ENCODE measurements around the gene EIF1B.

Gene EIF1B

DNA sequence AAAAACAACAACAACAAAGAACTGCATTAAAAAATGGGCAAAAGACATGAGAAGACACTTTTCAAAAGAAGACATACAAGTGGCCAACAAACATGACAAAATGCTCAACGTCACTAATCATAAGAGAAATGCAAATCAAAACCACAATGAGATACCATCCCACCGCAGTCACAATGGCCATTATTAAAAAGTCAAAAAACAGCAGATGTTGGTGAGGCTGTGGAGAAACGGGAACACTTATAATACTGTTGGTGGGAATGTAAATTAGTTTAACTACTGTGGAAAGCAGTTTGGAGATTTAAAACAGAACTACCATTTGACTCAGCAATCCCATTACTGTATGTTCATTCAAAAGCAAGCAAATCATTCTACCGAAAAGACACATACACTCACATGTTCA, 15.1 kb downstream of the EIF1B start:
- Histone ChIP-seq H3K9me3 (ENCODE audit: control insufficient read depth, low read length) (no peaks in the 10 kb centered on the region), H3K36me3 (ENCODE audit: control insufficient read depth, insufficient read depth, low read length) (no peaks in the 10 kb centered on the region)
- 82 to 83% methylated on average over 4 of the region's 4 CpGs for WGBS, 2 experiments

GRCh38 chr3:40325465-40325864, 16.0 kb downstream of the EIF1B start:
- Histone ChIP-seq H3K27me3 (ENCODE audit: control insufficient read depth, insufficient read depth, low read length, poor library complexity, severe bottlenecking) (no peaks in the 10 kb centered on the region), H3K4me1 (ENCODE audit: control insufficient read depth, insufficient read depth, low read length) (no peaks in the 10 kb centered on the region), H3K36me3 (ENCODE audit: control insufficient read depth, insufficient read depth, low read length) (no peaks in the 10 kb centered on the region), H3K27ac (ENCODE audit: insufficient read depth, low read depth, low read length, poor library complexity, severe bottlenecking) (no peak overlapping the region), H3K9me3 (ENCODE audit: control insufficient read depth, low read length) (no peaks in the 10 kb centered on the region), H3K4me3 (ENCODE audit: insufficient read depth, low read depth, low read length) (no peak overlapping the region)

More for the DNA sequence above, 15.1 kb downstream of the EIF1B start:
- no peaks in the 10 kb centered on the region for H3K4me1 ChIP-seq (ENCODE audit: control insufficient read depth, insufficient read depth, low read length)
- no peak overlapping the region for H3K4me3 ChIP-seq (ENCODE audit: insufficient read depth, low read depth, low read length)
- no peaks in the 10 kb centered on the region for H3K27me3 ChIP-seq (ENCODE audit: control insufficient read depth, insufficient read depth, low read length, poor library complexity, severe bottlenecking)
- no peak overlapping the region for H3K27ac ChIP-seq (ENCODE audit: insufficient read depth, low read depth, low read length, poor library complexity, severe bottlenecking)

DNA sequence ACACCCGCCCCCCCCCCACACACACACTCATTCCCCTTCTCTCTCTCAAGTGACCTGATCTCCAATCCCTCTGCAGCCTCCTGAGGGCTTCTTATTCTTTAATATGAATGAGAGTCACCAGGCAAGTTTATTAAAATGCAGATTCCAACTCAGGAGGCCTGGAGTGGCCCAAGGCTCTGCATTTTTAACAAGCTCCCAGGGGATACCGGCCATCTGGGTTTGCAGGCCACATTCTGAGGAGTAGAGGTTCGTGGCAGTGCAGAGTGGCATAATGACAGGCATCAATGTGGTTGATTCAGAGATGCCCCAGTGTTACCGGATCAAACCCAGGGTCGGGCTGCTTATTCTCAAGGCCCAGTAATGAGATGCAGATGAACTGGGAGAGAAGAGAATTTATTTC, 18.9 kb downstream of the EIF1B start:
- Histone ChIP-seq H3K27ac (ENCODE audit: insufficient read depth, low read depth, low read length, poor library complexity, severe bottlenecking) (no peak overlapping the region), H3K4me1 (ENCODE audit: control insufficient read depth, insufficient read depth, low read length) (no peaks in the 10 kb centered on the region), H3K36me3 (ENCODE audit: control insufficient read depth, insufficient read depth, low read length) (no peaks in the 10 kb centered on the region), H3K9me3 (ENCODE audit: control insufficient read depth, low read length) (no peaks in the 10 kb centered on the region), H3K27me3 (ENCODE audit: control insufficient read depth, insufficient read depth, low read length, poor library complexity, severe bottlenecking) (no peaks in the 10 kb centered on the region), H3K4me3 (ENCODE audit: insufficient read depth, low read depth, low read length) (no peak overlapping the region)
- WGBS, 2 experiments = 32 to 39% methylated on average over 4 to 5 of the region's 5 CpGs

- no peak overlapping the region for H3K4me3 ChIP-seq (ENCODE audit: insufficient read depth, low read depth, low read length)
- no peaks in the 10 kb centered on the region for H3K36me3 ChIP-seq (ENCODE audit: control insufficient read depth, insufficient read depth, low read length)
- H3K27me3 ChIP-seq (ENCODE audit: control insufficient read depth, insufficient read depth, low read length, poor library complexity, severe bottlenecking) = no peaks in the 10 kb centered on the region
- no peaks in the 10 kb centered on the region for H3K4me1 ChIP-seq (ENCODE audit: control insufficient read depth, insufficient read depth, low read length)
- no peaks in the 10 kb centered on the region for H3K9me3 ChIP-seq (ENCODE audit: control insufficient read depth, low read length)
- WGBS, 2 experiments = 89 to 92% methylated on average over 4 of the region's 4 CpGs
- H3K27ac ChIP-seq (ENCODE audit: insufficient read depth, low read depth, low read length, poor library complexity, severe bottlenecking) = no peak overlapping the region
These were observed 19.6 kb downstream of the EIF1B start for GRCh38 chr3:40329071-40329470.

DNA sequence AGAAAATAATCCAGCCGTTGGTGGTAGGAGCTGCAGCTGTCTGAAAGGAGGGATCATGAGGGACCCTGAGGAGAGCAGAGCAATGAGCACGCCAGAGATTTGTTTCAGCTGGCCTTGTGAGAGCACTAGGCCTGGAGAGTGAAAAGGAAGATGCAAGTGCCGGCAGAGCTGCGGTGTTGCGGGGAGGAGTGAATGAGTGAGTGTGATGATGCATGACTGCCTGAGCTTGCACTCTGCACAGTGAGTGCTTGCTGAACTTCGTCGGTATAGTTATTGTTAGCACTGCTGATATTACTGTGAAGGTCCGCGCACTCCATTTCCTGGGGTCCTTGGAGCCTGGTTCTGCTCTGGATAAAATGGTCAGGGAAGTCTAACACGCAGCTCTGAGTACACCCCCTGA, 23.2 kb downstream of the EIF1B start:
- no peaks in the 10 kb centered on the region for H3K36me3 ChIP-seq (ENCODE audit: control insufficient read depth, insufficient read depth, low read length)
- 92 to 94% methylated on average over 10 of the region's 10 CpGs for WGBS, 2 experiments
- H3K9me3 ChIP-seq (ENCODE audit: control insufficient read depth, low read length) = no peaks in the 10 kb centered on the region
- H3K4me1 ChIP-seq (ENCODE audit: control insufficient read depth, insufficient read depth, low read length) = no peaks in the 10 kb centered on the region
- no peak overlapping the region for H3K4me3 ChIP-seq (ENCODE audit: insufficient read depth, low read depth, low read length)
- H3K27ac ChIP-seq (ENCODE audit: insufficient read depth, low read depth, low read length, poor library complexity, severe bottlenecking) = no peak overlapping the region
- H3K27me3 ChIP-seq (ENCODE audit: control insufficient read depth, insufficient read depth, low read length, poor library complexity, severe bottlenecking) = no peaks in the 10 kb centered on the region

DNA sequence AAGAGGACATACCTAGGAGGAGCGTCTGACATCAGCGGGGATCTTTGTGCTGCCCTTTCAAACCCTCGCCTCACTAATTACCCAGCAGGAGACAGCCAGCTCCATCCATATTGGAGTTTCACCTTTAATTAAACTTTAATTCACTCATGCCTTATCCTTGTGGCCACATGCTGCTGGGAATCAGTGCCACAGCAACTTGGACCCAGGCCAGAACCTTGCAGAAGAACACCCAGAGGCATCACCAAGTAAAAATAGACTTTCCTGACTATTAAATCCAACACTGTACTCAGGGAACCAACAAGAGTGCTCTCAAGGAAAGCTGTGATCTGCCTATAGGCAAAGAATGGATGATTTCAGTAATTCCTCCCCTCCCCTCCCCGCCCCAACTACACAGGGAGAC, 23.9 kb downstream of the EIF1B start:
- WGBS, 2 experiments = 92 to 94% methylated on average over 4 of the region's 4 CpGs
- no peaks in the 10 kb centered on the region for H3K9me3 ChIP-seq (ENCODE audit: control insufficient read depth, low read length)
- H3K27ac ChIP-seq (ENCODE audit: insufficient read depth, low read depth, low read length, poor library complexity, severe bottlenecking) = no peak overlapping the region
- H3K27me3 ChIP-seq (ENCODE audit: control insufficient read depth, insufficient read depth, low read length, poor library complexity, severe bottlenecking) = no peaks in the 10 kb centered on the region
- no peaks in the 10 kb centered on the region for H3K4me1 ChIP-seq (ENCODE audit: control insufficient read depth, insufficient read depth, low read length)
- H3K4me3 ChIP-seq (ENCODE audit: insufficient read depth, low read depth, low read length) = no peak overlapping the region
- no peaks in the 10 kb centered on the region for H3K36me3 ChIP-seq (ENCODE audit: control insufficient read depth, insufficient read depth, low read length)

DNA sequence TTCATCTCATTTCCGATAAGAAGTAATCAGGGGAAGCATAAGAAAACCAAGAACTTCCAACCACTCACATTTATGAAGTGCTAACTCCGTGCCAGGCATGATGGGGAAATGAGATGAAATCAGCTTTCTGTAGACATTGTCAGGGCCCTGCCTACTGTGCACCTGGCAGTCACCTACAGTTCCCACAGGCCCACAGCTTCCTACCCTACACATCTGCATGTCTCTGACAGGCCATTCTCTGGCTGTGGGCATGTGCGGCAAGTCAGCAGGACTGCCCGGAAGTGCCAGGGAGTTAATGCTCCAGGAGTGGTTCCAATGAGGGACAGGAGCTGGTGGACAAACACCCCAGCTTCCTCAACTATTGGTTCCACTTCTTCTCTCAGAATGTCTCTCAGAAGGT, 24.3 kb downstream of the EIF1B start:
- no peaks in the 10 kb centered on the region for H3K36me3 ChIP-seq (ENCODE audit: control insufficient read depth, insufficient read depth, low read length)
- H3K27me3 ChIP-seq (ENCODE audit: control insufficient read depth, insufficient read depth, low read length, poor library complexity, severe bottlenecking) = no peaks in the 10 kb centered on the region
- H3K4me3 ChIP-seq (ENCODE audit: insufficient read depth, low read depth, low read length) = no peak overlapping the region
- H3K4me1 ChIP-seq (ENCODE audit: control insufficient read depth, insufficient read depth, low read length) = no peaks in the 10 kb centered on the region
- no peaks in the 10 kb centered on the region for H3K9me3 ChIP-seq (ENCODE audit: control insufficient read depth, low read length)
- H3K27ac ChIP-seq (ENCODE audit: insufficient read depth, low read depth, low read length, poor library complexity, severe bottlenecking) = no peak overlapping the region
- WGBS, 2 experiments = 97% methylated on average over 4 of the region's 4 CpGs

DNA sequence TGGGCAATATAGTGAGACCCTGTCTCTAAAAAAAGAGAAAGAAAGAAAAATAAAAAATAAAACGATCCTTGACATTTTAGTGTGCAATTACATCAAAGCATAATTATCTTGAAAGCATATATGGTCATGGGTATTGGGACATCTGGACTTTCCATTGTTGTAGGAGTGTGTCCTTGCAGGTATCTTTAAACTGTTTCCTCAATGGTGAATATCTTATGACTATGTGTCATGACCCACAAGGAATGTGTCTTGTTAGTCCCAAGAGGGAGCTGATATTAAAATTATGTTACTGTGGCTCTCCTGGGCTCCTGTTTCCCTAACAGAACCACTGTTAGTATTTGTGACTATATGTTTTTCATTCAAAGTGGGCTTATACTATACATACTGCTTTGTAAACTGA, 26.6 kb downstream of the EIF1B start:
- H3K9me3 ChIP-seq (ENCODE audit: control insufficient read depth, low read length) = no peaks in the 10 kb centered on the region
- H3K4me3 ChIP-seq (ENCODE audit: insufficient read depth, low read depth, low read length) = no peak overlapping the region
- no peaks in the 10 kb centered on the region for H3K4me1 ChIP-seq (ENCODE audit: control insufficient read depth, insufficient read depth, low read length)
- H3K27me3 ChIP-seq (ENCODE audit: control insufficient read depth, insufficient read depth, low read length, poor library complexity, severe bottlenecking) = no peaks in the 10 kb centered on the region
- no peaks in the 10 kb centered on the region for H3K36me3 ChIP-seq (ENCODE audit: control insufficient read depth, insufficient read depth, low read length)
- H3K27ac ChIP-seq (ENCODE audit: insufficient read depth, low read depth, low read length, poor library complexity, severe bottlenecking) = no peak overlapping the region
- 100% methylated on average over 1 of the region's 1 CpG; no CpG with 5 or more reads in 1 of the 2 experiments for WGBS, 2 experiments

DNA sequence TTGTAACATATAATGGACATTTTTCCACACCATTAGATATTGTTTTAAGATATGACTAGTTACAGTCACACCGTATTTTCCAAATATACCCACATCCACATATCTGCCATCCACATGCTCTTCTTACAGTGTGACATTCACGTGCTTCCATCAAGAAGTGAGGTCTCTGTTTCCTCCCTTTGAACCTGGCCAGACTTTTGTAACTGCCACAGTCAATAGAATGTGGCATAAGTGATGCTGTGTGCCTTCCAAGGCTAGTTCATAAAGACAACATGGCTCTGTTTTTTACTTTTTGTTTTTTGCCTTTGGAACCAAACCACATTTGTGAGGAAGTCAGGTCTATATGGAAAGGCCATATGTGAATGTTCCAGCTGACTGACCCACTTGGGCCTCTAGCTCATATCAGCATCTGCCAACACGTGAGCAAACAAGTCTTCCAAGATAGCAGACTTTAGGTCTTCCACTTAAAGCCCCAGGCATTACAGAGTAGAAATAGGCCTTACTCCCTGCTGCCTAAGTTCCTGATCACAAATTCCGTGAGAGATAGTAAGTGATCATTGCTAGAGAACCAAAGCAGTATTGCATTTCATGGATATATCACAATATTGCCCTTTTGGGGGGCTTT, 27.1 kb downstream of the EIF1B start:
- WGBS, 2 experiments = 88 to 94% methylated on average over 4 of the region's 4 CpGs
- H3K9me3 ChIP-seq (ENCODE audit: control insufficient read depth, low read length) = no peaks in the 10 kb centered on the region

DNA sequence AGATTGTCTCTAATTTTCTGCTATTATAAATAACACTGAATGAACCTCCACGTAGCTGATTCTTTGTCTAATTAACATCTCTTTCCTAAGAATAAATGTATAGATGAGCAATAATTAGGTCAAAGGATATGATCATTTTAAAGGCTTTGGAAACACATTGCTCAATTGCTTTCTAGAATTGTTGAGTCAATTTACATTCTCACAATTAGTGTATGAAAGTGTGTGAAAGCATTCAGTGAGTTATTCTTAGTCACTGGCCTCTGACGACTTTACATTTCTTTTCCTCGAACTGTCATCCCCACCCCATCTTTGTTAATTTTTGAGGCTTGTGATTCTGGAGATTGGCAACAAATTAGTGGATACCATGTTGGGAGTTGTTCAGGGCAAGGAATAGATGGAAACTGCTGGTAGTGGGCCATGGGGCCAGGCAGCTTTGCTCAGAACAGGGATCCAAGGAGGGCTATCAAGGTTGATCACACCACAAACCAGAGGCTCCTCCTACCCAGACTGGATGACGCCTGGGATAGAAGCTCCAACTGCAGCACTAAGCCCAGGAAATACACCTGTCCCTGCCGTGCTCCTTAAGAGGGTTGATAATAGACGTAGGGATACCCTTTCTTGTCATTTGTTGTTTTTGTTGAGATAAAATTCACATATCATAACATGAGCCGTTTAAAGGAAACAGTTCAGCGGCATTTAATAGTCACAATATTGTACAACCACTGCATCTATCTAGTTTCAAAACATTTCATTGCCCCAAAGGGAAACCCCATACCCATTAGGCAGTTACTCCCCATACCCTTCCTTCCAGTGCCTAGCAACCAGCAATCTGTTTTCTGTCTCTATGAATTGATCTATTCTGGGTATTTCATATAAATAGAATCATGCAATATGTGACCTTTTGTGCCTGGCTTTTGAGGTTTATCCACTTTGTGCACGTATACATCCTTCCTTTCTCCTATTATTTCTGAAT, 27.9 kb downstream of the EIF1B start:
- Histone ChIP-seq H3K9me3 (ENCODE audit: control insufficient read depth, low read length) (no peaks in the 10 kb centered on the region), H3K27ac (ENCODE audit: insufficient read depth, low read depth, low read length, poor library complexity, severe bottlenecking) (no peak overlapping the region), H3K4me3 (ENCODE audit: insufficient read depth, low read depth, low read length) (no peak overlapping the region), H3K4me1 (ENCODE audit: control insufficient read depth, insufficient read depth, low read length) (no peaks in the 10 kb centered on the region), H3K27me3 (ENCODE audit: control insufficient read depth, insufficient read depth, low read length, poor library complexity, severe bottlenecking) (no peaks in the 10 kb centered on the region), H3K36me3 (ENCODE audit: control insufficient read depth, insufficient read depth, low read length) (no peaks in the 10 kb centered on the region)
- WGBS, 2 experiments = 90 to 91% methylated on average over 7 to 8 of the region's 9 CpGs

More for the DNA sequence above, 27.1 kb downstream of the EIF1B start:
- no peak overlapping the region for H3K27ac ChIP-seq (ENCODE audit: insufficient read depth, low read depth, low read length, poor library complexity, severe bottlenecking)
- H3K4me1 ChIP-seq (ENCODE audit: control insufficient read depth, insufficient read depth, low read length) = no peaks in the 10 kb centered on the region
- no peaks in the 10 kb centered on the region for H3K36me3 ChIP-seq (ENCODE audit: control insufficient read depth, insufficient read depth, low read length)
- no peaks in the 10 kb centered on the region for H3K27me3 ChIP-seq (ENCODE audit: control insufficient read depth, insufficient read depth, low read length, poor library complexity, severe bottlenecking)
- no peak overlapping the region for H3K4me3 ChIP-seq (ENCODE audit: insufficient read depth, low read depth, low read length)
